ENCODE data around the gene UBR3.
"Not testable (repeated sequence)": the region's sequence is repeated elsewhere in the genome, so short reads cannot be mapped to it uniquely, and the experiment has no call there.

GRCh38 chr2:169936652-169937051 is 109.4 kb downstream of the UBR3 start:
- TF ChIP-seq CTCF (conservative IDR thresholded peaks at IDR 0.05); ZFX (IDR thresholded peaks at IDR 0.05): not testable (repeated sequence)

All from C4-2B (cell line).